Testis (tissue), 2 donors: ENCODE data around the gene FBXO24.

Experiments
- CTCF ChIP-seq, 3 experiments: fragments of 450-650 bp in 2 of 3; fragments of 200-600 bp in 1 of 3; sonication (generic) in 1 of 3; IDR thresholded peaks; one replicate each; pipeline ENCODE4 v1.5.1; 2016 to 2019; ENCODE audit warnings: antibody characterized with exemption in 3 of 3, mild to moderate bottlenecking in 2 of 3, moderate library complexity in 1 of 3
- POLR2A ChIP-seq: fragments of 450-650 bp; IDR thresholded peaks from one replicate; pipeline ENCODE4 v1.6.1; 2017; ENCODE audit warnings: antibody characterized with exemption, mild to moderate bottlenecking, moderate library complexity

DNA sequence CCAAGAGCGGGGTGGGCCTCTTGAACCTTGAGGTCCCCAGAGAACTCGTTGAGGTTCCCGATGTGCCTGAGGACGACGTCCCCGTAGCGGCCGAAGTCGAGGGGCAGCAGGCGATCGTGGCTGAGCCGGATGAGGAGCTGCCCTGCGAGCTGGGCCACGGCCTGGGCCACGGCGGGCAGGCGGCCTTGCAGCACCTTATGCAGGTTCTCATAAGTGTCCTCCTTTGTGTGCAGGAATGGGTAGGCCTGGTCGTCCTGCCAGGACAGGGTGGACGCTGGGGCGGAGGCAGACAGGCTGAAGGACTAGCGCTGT lies 41.1 kb downstream of the FBXO24 start:
- no peak for TF ChIP-seq CTCF (IDR thresholded peaks at IDR 0.05)
- no peak for TF ChIP-seq POLR2A
